ENCODE data around the gene SAMD1. TPM values are rescaled to one million over a fixed set of nuclear protein-coding genes. Genes with fewer than 3 reads are reported as not detected.

The SAMD1 gene
- total and polyA plus RNA-seq, 9 of the 15 experiments (the other 6 are each of a cell fraction or from before 2014, with no cell fraction given) = 2.9 to 96.0 (median 43.5) TPM

DNA sequence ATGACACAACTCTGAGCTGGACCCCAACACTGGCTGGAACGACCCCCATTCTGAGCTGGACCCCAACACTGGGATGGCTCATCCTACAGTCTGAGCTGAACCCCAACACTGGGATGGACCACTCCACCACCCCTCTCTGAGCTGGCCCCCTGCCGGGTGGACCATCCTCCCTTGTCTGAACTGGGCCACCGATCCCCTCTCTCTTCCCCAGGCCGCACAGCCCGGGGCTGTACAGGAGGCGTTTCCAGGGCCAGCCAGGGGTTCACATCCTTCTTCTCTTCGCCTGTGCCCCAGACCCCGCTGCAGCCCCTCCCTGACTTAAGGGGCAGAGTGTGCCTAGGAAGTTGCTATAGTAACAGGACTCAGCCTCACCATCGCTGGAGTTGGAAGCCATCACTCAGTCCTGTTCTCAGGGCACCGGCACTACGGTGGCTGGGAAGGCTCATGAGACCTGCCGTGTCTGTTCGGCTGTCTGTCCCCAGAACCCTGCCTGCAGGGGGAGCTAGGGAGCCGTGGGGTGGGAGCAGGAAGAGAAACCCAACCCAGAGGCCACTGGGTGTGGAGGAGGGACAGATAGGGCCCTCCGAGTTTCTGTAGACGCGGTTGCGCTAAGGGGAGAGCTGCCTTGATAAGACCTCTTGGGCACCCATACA, 23.3 kb upstream of the SAMD1 start (continued):
- TF ChIP-seq, protein P1, sequence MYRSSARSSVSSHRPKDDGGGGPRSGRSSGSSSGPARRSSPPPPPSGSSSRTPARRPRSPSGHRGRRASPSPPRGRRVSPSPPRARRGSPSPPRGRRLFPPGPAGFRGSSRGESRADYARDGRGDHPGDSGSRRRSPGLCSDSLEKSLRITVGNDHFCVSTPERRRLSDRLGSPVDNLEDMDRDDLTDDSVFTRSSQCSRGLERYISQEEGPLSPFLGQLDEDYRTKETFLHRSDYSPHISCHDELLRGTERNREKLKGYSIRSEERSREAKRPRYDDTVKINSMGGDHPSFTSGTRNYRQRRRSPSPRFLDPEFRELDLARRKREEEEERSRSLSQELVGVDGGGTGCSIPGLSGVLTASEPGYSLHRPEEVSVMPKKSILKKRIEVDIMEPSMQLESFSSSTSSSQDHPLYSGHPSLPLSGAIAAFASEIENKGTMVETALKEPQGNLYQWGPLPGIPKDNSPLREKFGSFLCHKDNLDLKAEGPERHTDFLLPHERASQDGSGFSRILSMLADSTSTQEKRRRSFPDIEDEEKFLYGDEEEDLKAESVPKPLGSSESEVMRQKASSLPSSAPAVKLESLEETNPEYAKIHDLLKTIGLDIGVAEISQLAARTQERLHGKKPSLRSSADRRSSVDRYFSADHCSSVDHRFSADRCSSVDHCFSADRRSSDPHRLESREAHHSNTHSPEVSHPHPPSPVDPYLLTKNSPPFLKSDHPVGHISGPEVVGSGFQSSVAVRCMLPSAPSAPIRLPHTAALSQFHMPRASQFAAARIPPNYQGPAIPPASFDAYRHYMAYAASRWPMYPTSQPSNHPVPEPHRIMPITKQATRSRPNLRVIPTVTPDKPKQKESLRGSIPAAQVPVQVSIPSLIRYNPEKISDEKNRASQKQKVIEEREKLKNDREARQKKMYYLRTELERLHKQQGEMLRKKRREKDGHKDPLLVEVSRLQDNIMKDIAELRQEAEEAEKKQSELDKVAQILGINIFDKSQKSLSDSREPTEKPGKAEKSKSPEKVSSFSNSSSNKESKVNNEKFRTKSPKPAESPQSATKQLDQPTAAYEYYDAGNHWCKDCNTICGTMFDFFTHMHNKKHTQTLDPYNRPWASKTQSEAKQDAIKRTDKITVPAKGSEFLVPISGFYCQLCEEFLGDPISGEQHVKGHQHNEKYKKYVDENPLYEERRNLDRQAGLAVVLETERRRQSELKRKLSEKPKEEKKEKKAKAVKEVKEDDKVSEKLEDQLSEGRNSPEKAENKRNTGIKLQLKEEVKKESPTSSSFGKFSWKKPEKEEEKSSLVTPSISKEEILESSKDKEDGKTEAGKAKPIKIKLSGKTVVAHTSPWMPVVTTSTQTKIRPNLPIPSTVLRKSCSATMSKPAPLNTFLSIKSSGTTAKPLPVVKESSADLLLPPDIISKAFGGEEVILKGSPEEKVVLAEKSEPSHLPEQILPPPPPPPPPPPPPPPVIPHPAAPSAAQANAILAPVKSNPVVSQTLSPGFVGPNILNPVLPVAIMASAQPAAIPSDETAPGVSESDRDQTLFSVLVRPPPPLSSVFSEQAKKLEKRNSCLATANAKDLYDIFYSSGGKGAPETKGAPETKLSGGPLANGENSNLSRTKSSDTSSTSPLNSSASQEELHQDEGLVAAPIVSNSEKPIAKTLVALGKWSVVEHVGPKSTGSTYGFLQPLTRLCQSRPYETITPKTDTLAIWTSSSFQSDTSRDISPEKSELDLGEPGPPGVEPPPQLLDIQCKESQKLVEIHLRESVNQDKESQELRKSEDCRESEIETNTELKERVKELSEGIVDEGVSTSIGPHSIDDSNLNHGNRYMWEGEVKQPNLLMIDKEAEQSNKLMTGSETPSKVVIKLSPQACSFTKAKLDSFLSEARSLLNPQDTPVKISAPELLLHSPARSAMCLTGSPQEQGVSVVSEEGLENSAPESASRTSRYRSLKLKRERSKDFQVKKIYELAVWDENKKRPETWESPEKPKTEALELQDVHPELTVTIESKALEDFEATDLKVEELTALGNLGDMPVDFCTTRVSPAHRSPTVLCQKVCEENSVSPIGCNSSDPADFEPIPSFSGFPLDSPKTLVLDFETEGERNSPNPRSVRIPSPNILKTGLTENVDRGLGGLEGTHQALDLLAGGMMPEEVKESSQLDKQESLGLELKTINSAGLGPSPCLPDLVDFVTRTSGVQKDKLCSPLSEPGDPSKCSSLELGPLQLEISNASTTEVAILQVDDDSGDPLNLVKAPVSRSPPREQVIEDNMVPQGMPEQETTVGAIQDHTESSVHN (IDR thresholded peaks at IDR 0.05; ENCODE audit: borderline replicate concordance in 1 of 2, low read depth in 1 of 2) = no peak
- TF ChIP-seq PTRF (tag; IDR thresholded peaks at IDR 0.05) = no peak
- TF ChIP-seq CBX1 (IDR thresholded peaks at IDR 0.05; ENCODE audit: low read depth) = peak; percentile 89
- TF ChIP-seq RBM25 (IDR thresholded peaks at IDR 0.05; ENCODE audit: low read depth, low read length, severe bottlenecking) = no peak
- peak; percentile 34 for TF ChIP-seq ELF1 (tag; IDR thresholded peaks at IDR 0.05)
- 0 out of 2 replicates have a peak, but pooled peaks have one; percentile 13 for TF ChIP-seq SOX6 (IDR thresholded peaks at IDR 0.05)
- 0 out of 2 replicates have a peak, but pooled peaks have one; percentile 45 for TF ChIP-seq GATAD2B (IDR thresholded peaks at IDR 0.05; ENCODE audit: borderline replicate concordance)
- TF ChIP-seq XRCC3 (IDR thresholded peaks at IDR 0.05) = no peak
- no peak for TF ChIP-seq COPS2 (conservative IDR thresholded peaks at IDR 0.05)
- TF ChIP-seq ZBTB11 (CRISPR knock-in tag; IDR thresholded peaks at IDR 0.05) = peak in 1 of 3 experiments; percentile 43; a peak in 1 of 6 replicates
- TF ChIP-seq ZNF717 (CRISPR knock-in tag; IDR thresholded peaks at IDR 0.05) = no peak
- TF ChIP-seq HOXB6 (CRISPR knock-in tag; IDR thresholded peaks at IDR 0.05; ENCODE audit: borderline replicate concordance) = no peak
- TF ChIP-seq MTA1 (IDR thresholded peaks at IDR 0.05; ENCODE audit: borderline replicate concordance) = no peak
- TF ChIP-seq, protein P2, sequence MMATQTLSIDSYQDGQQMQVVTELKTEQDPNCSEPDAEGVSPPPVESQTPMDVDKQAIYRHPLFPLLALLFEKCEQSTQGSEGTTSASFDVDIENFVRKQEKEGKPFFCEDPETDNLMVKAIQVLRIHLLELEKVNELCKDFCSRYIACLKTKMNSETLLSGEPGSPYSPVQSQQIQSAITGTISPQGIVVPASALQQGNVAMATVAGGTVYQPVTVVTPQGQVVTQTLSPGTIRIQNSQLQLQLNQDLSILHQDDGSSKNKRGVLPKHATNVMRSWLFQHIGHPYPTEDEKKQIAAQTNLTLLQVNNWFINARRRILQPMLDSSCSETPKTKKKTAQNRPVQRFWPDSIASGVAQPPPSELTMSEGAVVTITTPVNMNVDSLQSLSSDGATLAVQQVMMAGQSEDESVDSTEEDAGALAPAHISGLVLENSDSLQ (IDR thresholded peaks at IDR 0.05) = peak; percentile 81
- peak; percentile 69; the same call in 1 of the 2 replicates for TF ChIP-seq DMBX1 (CRISPR knock-in tag; IDR thresholded peaks at IDR 0.05; ENCODE audit: borderline replicate concordance)
- no peak for TF ChIP-seq ZSCAN29 (IDR thresholded peaks at IDR 0.05)
